PFSK-1 (cell line): ENCODE data around the gene CACNA2D4.

Source experiments
- FOXP2 ChIP-seq: optimal IDR thresholded peaks from 2 replicates; pipeline ENCODE3; 2011; ENCODE audit warnings: borderline replicate concordance, control low read depth, inconsistent platforms; ENCODE audit not compliant: insufficient read depth; ENCODE audit errors: extremely low read length, extremely low read depth
- POLR2AphosphoS5 ChIP-seq: IDR thresholded peaks from 2 replicates; pipeline ENCODE4 v1.6.1; 2012; ENCODE audit warnings: low read depth, mild to moderate bottlenecking, control low read depth, low read length, moderate library complexity
- SIN3A ChIP-seq: IDR thresholded peaks from 2 replicates; pipeline ENCODE4 v1.6.1; 2012; ENCODE audit warnings: mild to moderate bottlenecking, low read length, moderate library complexity, borderline replicate concordance; ENCODE audit not compliant: insufficient read depth
- TAF1 ChIP-seq: IDR thresholded peaks from 2 replicates; pipeline ENCODE4 v1.6.1; 2012; ENCODE audit warnings: low read length, control low read depth, borderline replicate concordance; ENCODE audit not compliant: insufficient read depth
- TF ChIP-seq, protein P1 (sequence below), 2 experiments: IDR thresholded peaks; 2 replicates each; pipeline versions ENCODE4 v1.6.1 to v1.8.0; 2011 to 2012; ENCODE audit warnings: low read depth in 2 of 2, low read length in 2 of 2, control low read depth in 1 of 2, inconsistent platforms in 1 of 2, mild to moderate bottlenecking in 1 of 2, moderate library complexity in 1 of 2; ENCODE audit not compliant: insufficient read depth in 1 of 2

Gene CACNA2D4

DNA sequence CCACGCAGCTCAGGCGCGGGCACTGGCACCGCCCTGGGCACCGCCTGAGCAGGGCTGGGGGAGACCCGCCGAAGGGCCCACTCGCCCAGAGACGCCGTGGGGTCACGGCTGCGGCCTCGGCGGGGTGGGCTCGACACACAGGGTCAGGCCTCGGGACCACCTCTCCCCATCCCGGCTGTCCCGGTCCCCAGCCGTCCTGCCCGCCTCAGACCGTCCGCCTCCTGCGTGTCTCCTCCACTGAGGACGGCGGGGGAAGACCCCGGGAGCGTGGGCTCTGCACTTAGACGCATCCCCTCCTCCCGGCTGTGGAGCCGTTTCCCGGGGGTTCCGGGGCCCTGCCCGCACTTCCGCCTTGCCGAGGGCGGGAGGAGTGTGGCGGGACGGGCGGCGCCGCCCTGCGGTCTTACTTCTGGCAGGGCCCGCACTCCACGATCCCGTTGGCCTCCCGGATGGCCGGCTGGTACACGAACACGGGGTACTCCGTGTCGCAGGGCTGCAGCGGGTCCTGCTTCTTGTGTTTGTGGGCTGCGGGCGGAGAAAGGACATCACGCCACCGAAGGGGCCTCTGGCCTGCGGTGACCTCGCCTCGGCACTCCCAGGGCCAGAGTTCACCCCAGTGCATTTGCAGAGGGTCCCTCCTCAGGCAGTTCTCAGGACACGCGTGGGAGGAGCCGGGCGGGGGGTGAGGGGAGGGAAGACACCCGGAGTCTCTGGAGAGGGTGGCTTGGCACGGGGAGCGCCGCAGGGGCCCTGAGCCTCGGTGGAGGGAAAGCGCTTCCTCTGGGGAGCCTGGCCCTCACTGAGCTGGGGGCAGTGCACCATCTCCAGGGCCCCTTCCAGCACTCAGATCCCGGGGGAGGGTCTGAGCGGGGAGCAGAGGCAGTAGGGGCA is 121.2 kb downstream of the CACNA2D4 start:
- TF ChIP-seq POLR2AphosphoS5 (no peak), SIN3A (no peak), FOXP2 (no peak), TAF1 (no peak)
- TF ChIP-seq, protein P1, sequence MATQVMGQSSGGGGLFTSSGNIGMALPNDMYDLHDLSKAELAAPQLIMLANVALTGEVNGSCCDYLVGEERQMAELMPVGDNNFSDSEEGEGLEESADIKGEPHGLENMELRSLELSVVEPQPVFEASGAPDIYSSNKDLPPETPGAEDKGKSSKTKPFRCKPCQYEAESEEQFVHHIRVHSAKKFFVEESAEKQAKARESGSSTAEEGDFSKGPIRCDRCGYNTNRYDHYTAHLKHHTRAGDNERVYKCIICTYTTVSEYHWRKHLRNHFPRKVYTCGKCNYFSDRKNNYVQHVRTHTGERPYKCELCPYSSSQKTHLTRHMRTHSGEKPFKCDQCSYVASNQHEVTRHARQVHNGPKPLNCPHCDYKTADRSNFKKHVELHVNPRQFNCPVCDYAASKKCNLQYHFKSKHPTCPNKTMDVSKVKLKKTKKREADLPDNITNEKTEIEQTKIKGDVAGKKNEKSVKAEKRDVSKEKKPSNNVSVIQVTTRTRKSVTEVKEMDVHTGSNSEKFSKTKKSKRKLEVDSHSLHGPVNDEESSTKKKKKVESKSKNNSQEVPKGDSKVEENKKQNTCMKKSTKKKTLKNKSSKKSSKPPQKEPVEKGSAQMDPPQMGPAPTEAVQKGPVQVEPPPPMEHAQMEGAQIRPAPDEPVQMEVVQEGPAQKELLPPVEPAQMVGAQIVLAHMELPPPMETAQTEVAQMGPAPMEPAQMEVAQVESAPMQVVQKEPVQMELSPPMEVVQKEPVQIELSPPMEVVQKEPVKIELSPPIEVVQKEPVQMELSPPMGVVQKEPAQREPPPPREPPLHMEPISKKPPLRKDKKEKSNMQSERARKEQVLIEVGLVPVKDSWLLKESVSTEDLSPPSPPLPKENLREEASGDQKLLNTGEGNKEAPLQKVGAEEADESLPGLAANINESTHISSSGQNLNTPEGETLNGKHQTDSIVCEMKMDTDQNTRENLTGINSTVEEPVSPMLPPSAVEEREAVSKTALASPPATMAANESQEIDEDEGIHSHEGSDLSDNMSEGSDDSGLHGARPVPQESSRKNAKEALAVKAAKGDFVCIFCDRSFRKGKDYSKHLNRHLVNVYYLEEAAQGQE (IDR thresholded peaks at IDR 0.05; ENCODE audit: insufficient read depth in 1 of 2, low read depth in 2 of 2, low read length in 2 of 2): no peak

DNA sequence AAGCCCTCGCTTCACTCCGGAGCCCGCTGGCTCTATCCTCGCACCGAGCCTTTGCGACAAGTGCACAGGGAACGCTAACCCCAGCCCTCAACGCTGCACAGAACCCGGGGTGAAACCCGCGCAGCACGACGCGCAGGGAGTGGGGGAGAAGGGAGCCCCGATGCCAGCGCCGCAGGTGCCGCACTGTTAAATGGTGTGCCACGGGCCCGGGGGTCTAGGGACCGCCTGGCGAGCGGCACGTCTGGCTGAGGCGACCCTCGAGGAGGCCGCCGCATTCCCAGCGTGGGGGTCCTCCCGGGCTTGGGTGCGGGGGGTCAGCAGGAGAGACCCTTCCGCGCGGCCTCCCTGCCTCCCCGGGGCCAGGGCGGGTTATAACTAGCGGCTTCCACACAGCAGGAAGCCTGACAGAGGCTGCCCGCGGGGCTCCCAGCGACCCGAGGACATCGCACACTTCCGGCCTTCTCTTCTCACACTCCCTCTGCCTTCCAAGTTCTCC is 121.9 kb downstream of the CACNA2D4 start:
- TF ChIP-seq TAF1 (no peak), SIN3A (no peak)

DNA sequence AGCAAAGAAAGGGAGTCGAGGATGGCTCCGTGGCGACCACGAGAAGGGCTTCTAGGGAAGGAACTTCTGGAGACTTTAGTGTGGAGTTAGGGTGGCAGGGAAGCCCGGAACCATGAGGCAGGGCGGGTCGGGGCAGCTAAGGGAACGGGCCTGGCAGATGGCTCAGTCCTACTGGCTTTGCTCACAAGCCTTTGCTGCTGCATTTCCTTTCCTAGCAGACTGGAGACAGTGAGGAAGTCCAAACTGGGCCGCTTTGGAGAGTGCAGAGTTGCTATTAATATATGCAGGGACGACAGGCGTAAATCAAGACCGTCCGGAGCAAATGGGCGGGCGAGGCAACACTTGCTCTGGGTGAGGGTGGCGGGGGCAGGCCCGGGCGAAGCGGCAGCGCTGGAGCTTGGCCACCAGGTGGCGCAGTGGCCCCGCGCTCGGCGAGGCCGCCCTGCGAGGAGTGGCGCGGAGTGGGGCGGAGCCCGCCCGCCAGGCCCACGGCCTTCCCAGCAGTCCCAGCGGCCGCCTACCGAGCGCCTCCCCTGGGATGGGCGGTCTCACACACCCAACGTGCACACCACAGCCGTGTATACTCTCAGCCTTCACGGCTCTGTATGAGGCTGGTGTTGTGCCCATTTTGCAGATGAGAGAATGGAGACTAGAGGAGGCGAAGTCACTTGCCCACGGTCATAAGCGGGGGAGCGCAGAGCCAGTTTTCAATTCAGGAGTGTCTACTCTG is 122.5 kb downstream of the CACNA2D4 start:
- TF ChIP-seq, protein P1 (IDR thresholded peaks at IDR 0.05; ENCODE audit: insufficient read depth in 1 of 2, low read depth in 2 of 2, low read length in 2 of 2): peak in 1 of 2 experiments; percentile 20; a peak in 1 of 4 replicates
- TF ChIP-seq TAF1 (no peak), SIN3A (no peak)

DNA sequence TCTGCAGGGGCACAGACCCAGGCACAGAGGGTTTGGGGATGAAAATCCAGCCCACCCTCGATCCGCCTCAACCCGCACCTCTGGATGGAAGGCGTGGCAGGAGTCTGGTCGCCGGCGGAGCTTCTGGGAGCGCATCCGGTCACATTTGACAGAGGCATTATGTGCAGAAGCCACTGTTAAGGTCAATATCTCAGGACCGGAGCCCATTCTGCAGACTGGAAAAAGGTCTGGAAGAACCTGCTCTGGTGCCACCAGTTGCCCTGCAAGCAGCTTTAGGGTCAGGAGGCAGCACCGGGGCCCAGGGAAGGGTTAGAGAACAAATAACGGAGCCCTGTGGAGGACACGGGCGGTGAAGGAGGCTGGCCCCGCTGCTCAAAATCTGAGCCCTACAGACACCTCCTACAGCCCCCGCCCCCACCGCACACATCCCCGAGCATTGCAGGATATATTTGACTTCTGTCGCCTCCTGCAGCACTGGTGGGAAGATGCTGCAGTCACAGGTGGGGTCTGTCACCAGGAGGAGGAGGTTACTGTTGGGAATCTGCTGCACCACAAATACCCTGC is 123.1 kb downstream of the CACNA2D4 start:
- TF ChIP-seq FOXP2 (no peak), SIN3A (no peak), TAF1 (no peak), POLR2AphosphoS5 (no peak)
- TF ChIP-seq, protein P1 (IDR thresholded peaks at IDR 0.05; ENCODE audit: insufficient read depth in 1 of 2, low read depth in 2 of 2, low read length in 2 of 2): no peak

DNA sequence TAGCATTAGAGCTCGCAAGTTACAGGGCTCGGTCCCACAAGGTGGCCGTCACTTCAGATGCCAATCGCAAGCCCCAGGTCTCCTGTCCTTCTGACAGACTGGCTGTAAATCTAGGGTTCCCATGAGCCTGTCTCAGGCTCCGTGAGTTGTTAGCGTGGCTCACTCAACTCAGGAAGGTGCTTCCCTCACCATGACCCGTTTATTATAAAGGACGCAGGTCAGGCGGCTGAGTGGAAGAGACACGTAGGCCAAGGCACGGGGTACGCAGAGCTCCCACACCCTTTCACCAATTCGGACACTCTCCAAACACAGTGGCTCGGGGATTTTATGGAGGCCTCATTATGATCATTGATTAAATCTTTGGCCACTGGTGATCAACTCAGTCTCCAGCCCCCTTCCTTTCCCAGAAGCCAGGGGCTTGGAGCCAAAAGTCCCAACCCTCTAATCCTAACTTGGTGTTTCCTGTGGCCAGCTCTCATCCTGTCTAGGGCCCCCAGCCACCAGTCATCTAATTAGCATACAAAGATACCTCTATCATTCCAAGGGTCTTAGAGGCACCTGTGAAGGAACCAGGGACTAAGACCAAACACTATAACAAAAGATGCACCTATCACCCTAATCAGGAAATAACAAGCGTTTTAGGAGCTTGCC is 123.9 kb downstream of the CACNA2D4 start:
- TF ChIP-seq POLR2AphosphoS5 (no peak), TAF1 (no peak), SIN3A (no peak), FOXP2 (no peak)
- TF ChIP-seq, protein P1 (IDR thresholded peaks at IDR 0.05; ENCODE audit: insufficient read depth in 1 of 2, low read depth in 2 of 2, low read length in 2 of 2): no peak
